AG04449 (cell line): ENCODE data around the gene NTM.

Experiments
- CTCF ChIA-PET: fragments of 350-600 bp; formaldehyde crosslinking; extraction: SDS; loops from one replicate; lab custom pipeline; 2021; ENCODE audit warnings: antibody characterized with exemption; lab: Yijun Ruan, JAX
- POLR2A ChIA-PET: fragments of 400-600, 350-600 bp; formaldehyde crosslinking; extraction: SDS; loops from one replicate; lab custom pipeline; 2020; ENCODE audit warnings: antibody characterized with exemption, inconsistent platforms; lab: Yijun Ruan, JAX
- DNase-seq: peaks from one replicate; pipeline ENCODE4 v3.0.0-alpha.2; 2010; ENCODE audit warnings: low read depth, low spot score
- H3K4me3 ChIP-seq: 2 replicates; pipeline ENCODE4 v1.5.1; 2011; ENCODE audit warnings: low read depth, mild to moderate bottlenecking, control low read depth, low read length
- TF ChIP-seq, protein P1 (sequence below): IDR thresholded peaks from one replicate; pipeline ENCODE4 v1.5.1; 2011; ENCODE audit warnings: mild to moderate bottlenecking, moderate library complexity, low read length, control low read depth, inconsistent platforms; ENCODE audit not compliant: insufficient read depth; ENCODE audit errors: missing control alignments

NTM gene

DNA sequence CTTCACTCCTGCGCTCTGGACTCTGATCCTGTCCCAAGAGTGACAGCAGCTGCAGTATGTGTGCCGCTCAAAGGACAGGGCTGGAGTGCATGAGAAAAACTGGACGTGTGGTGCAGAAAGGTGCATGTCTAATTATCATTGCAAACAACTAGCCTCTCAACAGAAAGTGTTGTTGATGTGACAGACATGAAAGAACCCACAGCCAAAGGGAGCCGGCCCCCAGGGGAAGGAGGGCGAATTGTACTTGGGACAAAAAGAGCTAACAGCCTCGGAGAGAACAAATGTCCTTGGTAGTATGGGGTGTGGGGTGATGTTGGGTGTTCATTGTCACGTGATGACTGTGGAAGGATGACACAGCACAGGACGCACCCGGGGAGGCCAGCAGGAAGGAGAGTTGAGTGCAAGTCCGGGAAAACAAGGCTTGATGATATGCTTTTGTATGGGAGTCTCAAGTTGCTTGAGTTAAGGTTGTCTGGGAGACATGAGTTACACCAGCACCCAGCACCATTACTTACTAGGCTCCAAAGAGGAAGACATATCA, 325.5 kb downstream of the NTM start:
- ChIA-PET POLR2A (no interaction called here), CTCF (interaction anchor here (1.0 to 9.5 kb wide), 36 partner anchors 8 to 1384 kb away, joined by 3 to 138 read pairs (median 12); no protein-coding TSS in a partner anchor)
- TF ChIP-seq, protein P1, sequence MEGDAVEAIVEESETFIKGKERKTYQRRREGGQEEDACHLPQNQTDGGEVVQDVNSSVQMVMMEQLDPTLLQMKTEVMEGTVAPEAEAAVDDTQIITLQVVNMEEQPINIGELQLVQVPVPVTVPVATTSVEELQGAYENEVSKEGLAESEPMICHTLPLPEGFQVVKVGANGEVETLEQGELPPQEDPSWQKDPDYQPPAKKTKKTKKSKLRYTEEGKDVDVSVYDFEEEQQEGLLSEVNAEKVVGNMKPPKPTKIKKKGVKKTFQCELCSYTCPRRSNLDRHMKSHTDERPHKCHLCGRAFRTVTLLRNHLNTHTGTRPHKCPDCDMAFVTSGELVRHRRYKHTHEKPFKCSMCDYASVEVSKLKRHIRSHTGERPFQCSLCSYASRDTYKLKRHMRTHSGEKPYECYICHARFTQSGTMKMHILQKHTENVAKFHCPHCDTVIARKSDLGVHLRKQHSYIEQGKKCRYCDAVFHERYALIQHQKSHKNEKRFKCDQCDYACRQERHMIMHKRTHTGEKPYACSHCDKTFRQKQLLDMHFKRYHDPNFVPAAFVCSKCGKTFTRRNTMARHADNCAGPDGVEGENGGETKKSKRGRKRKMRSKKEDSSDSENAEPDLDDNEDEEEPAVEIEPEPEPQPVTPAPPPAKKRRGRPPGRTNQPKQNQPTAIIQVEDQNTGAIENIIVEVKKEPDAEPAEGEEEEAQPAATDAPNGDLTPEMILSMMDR = no peak
- H3K4me3 ChIP-seq = no peak overlapping the region
- DNase-seq = no peak

DNA sequence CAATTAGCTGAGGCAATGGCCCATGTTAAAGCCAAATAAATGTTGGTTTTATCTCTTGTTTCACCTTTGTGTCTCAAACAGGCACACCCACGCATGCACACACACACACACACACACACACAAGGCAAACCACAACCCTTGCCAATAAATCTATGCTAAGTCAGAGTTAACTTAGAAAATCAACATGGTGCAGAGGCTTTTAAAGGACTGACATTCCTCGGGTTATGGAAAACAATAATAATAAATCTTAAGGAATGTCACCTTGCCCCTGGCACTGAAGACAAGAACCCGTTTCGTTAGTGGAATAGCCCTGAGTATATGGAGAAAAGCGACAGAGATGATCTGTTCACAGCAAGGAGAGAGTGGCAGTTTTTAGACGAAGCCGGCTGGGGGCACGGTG, 326.3 kb downstream of the NTM start:
- TF ChIP-seq, protein P1 = no peak
- POLR2A ChIA-PET = no interaction called here
- CTCF ChIA-PET = interaction anchor here (0.9 to 9.5 kb wide), 11 partner anchors 7 to 1367 kb away, joined by 6 to 138 read pairs (median 67); no protein-coding TSS in a partner anchor
- H3K4me3 ChIP-seq = no peak overlapping the region
- DNase-seq = no peak

DNA sequence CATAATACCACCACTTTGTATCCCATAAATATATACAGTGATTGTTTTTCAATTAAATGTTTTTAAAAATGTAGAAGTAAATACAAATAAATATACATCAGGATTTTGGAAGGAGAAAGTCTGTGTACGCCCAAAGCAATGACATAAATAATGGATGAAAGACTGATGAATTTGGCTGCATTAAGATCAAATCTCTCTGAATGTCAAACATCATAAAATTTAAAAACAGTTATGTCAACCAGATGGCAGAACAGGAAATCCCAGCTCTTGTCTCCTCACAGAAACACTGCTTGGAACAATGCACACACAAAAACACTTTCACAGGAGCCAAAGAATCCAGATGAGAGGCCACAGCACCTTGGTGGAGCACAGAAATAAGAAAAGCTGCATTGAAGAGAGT, 332.9 kb downstream of the NTM start:
- ChIA-PET CTCF (interaction anchor here (0.9 to 10.1 kb wide), 4 partner anchors 11 to 207 kb away, joined by 3 to 137 read pairs (median 4); no protein-coding TSS in a partner anchor), POLR2A (no interaction called here)
- no peak overlapping the region for H3K4me3 ChIP-seq
- no peak for DNase-seq
- TF ChIP-seq, protein P1 = no peak

DNA sequence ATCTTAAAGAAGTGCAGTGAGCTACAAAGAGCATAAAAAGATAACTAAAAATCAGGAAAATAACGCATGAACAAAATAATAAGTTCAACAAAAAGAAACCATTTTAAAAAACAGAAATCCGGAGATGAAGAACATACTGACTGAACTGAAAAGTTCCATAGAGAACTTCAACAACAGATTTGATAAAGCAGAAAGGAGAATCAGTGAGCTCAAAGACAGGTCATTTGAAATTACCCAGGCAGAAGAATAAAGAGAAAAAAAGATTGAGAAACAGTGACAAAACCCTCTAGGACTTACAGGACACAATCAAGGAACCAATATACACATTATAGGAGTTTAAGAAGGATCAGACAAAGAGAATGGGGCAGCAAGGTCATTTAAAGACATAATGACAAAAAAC, 334.3 kb downstream of the NTM start:
- POLR2A ChIA-PET = no interaction called here
- no peak for DNase-seq
- CTCF ChIA-PET = interaction anchor here (10.1 kb wide), 1 partner anchor 12 kb away, joined by 137 read pairs; no protein-coding TSS in a partner anchor
- no peak overlapping the region for H3K4me3 ChIP-seq
- TF ChIP-seq, protein P1 = no peak

DNA sequence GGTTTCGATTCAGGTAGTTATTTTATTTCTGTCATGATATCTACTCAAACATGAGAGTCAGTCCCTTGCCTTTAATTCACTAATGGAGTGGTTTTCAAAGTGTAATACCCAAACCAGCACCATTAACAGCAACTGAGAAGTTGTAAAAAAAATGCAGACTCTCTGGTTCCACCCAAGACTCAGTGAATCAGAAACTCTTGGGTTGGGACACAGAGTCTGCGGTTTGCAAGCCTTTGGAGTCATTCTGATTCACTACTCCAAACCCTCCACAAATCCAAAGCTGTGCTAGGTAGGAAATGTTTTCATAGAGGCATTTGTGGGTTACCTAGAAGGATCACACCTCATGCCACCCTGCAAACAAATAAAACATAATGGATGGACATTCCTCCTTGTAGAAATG, 340.1 kb downstream of the NTM start:
- no peak overlapping the region for H3K4me3 ChIP-seq
- CTCF ChIA-PET = interaction anchor here (1.0 kb wide), 1 partner anchor 22 kb away, joined by 3 read pairs; no protein-coding TSS in a partner anchor
- TF ChIP-seq, protein P1 = no peak
- DNase-seq = no peak
- POLR2A ChIA-PET = no interaction called here

DNA sequence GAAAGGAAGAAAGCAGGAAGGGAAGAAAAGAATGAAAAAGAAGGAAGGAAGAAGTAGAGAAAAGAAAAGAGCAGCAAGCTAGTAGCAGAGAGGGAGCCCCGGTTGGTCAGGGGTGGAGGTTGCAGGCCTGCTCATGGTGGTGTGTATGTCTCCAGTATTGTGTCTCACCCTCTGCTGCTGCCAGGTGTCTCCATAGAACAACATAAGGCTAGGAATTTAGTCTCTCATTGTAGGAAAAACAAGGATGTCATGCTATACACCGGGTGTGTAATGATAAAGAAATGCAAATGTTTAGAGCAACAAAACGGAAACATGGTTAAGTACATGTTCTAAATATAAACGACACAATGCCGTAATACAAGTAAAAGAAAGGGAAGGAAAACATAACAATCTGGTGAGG, 342.5 kb downstream of the NTM start:
- H3K4me3 ChIP-seq = no peak overlapping the region
- POLR2A ChIA-PET = no interaction called here
- CTCF ChIA-PET = interaction anchor here (1.4 to 2.9 kb wide), 5 partner anchors 12 to 35 kb away, joined by 5 to 10 read pairs (median 6); no protein-coding TSS in a partner anchor
- TF ChIP-seq, protein P1 = no peak
- DNase-seq = no peak
